HCT116 (cell line): ENCODE measurements around the gene MRM1. TPM values are rescaled to one million over a fixed set of nuclear protein-coding genes. Genes with fewer than 3 reads are reported as not detected.

Experiments used
- ATAC-seq: fragments of 200-7000 bp; cut with Tn5 transposase; 2 replicates; pipeline ENCODE4 v1.9.1; 2020; ENCODE audit warnings: mild to moderate bottlenecking, moderate library complexity
- BruUV-seq: library from RNA; stranded (reverse); fragments of 400-500 nt; replicated peaks from 2 replicates; lab custom pipeline; 2021; lab: Mats Ljungman, UMichigan
- CTCF ChIA-PET: fragments of 300-600 bp; sonication (Branson Sonifier 250); formaldehyde crosslinking; loops from one replicate; lab custom pipeline; 2021; ENCODE audit warnings: antibody characterized with exemption; lab: Charles Lee
- POLR2A ChIA-PET: fragments of 300-600, 350-600 bp; sonication (Branson Sonifier 250); formaldehyde crosslinking; loops from one replicate; lab custom pipeline; 2021; ENCODE audit warnings: antibody characterized with exemption; lab: Charles Lee
- RAD21 ChIA-PET, 2 experiments: fragments of 300-600 bp; sonication (Branson Sonifier 250); formaldehyde crosslinking; loops; one replicate each; lab custom pipeline; 2023; ENCODE audit warnings: low total read pairs in 2 of 2; ENCODE audit not compliant: uncharacterized antibody in 2 of 2, unreplicated experiment in 2 of 2, low non-redundant PET in 1 of 2; lab: Charles Lee
- DNase-seq: peaks from one replicate; pipeline ENCODE4 v3.0.0-alpha.2; 2010; ENCODE audit warnings: low read depth, low spot score
- H2AFZ ChIP-seq: fragments of 200-600 bp; shearing (Covaris generic), sonication (generic); 2 replicates; pipeline ENCODE4 v1.6.1; 2017; ENCODE audit warnings: low read depth, mixed run types, mixed read lengths, antibody characterized with exemption, low read length; ENCODE audit not compliant: poor library complexity, severe bottlenecking
- H3K27ac ChIP-seq: 2 replicates; pipeline ENCODE4 v1.5.1; 2012; ENCODE audit warnings: low read depth, low read length
- H3K27me3 ChIP-seq: fragments of 200-600 bp; sonication (generic); 2 replicates; pipeline ENCODE4 v1.6.1; 2016; ENCODE audit warnings: mixed run types, low read length, mixed read lengths; ENCODE audit not compliant: insufficient read depth
- H3K36me3 ChIP-seq, 2 experiments: fragments of 200-500 bp in 1 of 2; fragments of 200-600 bp in 1 of 2; sonication (Bioruptor generic) in 1 of 2; sonication (generic) in 1 of 2; 2 replicates each; pipeline versions ENCODE4 v1.5.1 to v1.6.1; 2014 to 2016; ENCODE audit warnings: low read length in 2 of 2, inconsistent platforms in 1 of 2, mixed read lengths in 1 of 2, mixed run types in 1 of 2; ENCODE audit not compliant: insufficient read depth in 2 of 2, control insufficient read depth in 1 of 2
- H3K4me1 ChIP-seq, 2 experiments: fragments of 200-600 bp in 1 of 2; sonication (generic) in 1 of 2; 2 replicates each; pipeline versions ENCODE4 v1.5.1 to v1.6.1; 2012 to 2017; ENCODE audit warnings: low read length in 2 of 2, inconsistent platforms in 1 of 2, mild to moderate bottlenecking in 1 of 2, mixed read lengths in 1 of 2, mixed run types in 1 of 2, moderate library complexity in 1 of 2; ENCODE audit not compliant: insufficient read depth in 2 of 2, control insufficient read depth in 1 of 2
- H3K4me2 ChIP-seq: fragments of 200-600 bp; sonication (generic); 2 replicates; pipeline ENCODE4 v1.6.1; 2017; ENCODE audit warnings: mixed run types, low read length, mixed read lengths
- H3K4me3 ChIP-seq, 2 experiments: fragments of 200-600 bp in 1 of 2; sonication (generic) in 1 of 2; replicated peaks in 1 of 2; 2 replicates each; pipeline ENCODE4 v1.5.1; 2011 to 2016; ENCODE audit warnings: low read length in 2 of 2, control low read depth in 1 of 2, low read depth in 1 of 2, mild to moderate bottlenecking in 1 of 2, mixed read lengths in 1 of 2, mixed run types in 1 of 2
- H3K79me2 ChIP-seq: fragments of 200-600 bp; sonication (generic); 2 replicates; pipeline ENCODE4 v1.6.1; 2017; ENCODE audit warnings: mild to moderate bottlenecking, mixed run types, low read length, moderate library complexity, mixed read lengths; ENCODE audit not compliant: insufficient read depth
- H3K9ac ChIP-seq: fragments of 200-600 bp; sonication (generic); 2 replicates; pipeline ENCODE4 v1.6.1; 2016; ENCODE audit warnings: low read length, mixed read lengths
- H3K9me2 ChIP-seq: fragments of 200-600 bp; sonication (generic), shearing (Covaris generic); 2 replicates; pipeline ENCODE4 v1.6.1; 2017; ENCODE audit warnings: mixed run types, mild to moderate bottlenecking, moderate library complexity; ENCODE audit not compliant: insufficient read depth
- H3K9me3 ChIP-seq, 2 experiments: fragments of 200-500 bp in 1 of 2; fragments of 200-600 bp in 1 of 2; sonication (Bioruptor generic) in 1 of 2; sonication (generic) in 1 of 2; 2 replicates each; pipeline ENCODE4 v1.6.1; 2014 to 2017; ENCODE audit warnings: low read length in 2 of 2, mixed read lengths in 2 of 2, inconsistent platforms in 1 of 2, low read depth in 1 of 2, mild to moderate bottlenecking in 1 of 2, mixed run types in 1 of 2, moderate library complexity in 1 of 2; ENCODE audit not compliant: control insufficient read depth in 1 of 2, insufficient read depth in 1 of 2
- H4K20me1 ChIP-seq: fragments of 200-600 bp; sonication (generic), shearing (Covaris generic); 2 replicates; pipeline ENCODE4 v1.6.1; 2017; ENCODE audit warnings: mixed run types, mild to moderate bottlenecking, moderate library complexity; ENCODE audit not compliant: insufficient read depth
- CBX3 ChIP-seq: IDR thresholded peaks from 2 replicates; pipeline ENCODE4 v1.6.1; 2012; ENCODE audit warnings: low read depth
- CEBPB ChIP-seq: IDR thresholded peaks from 2 replicates; pipeline ENCODE4 v1.6.1; 2012; ENCODE audit warnings: low read depth
- EGR1 ChIP-seq: IDR thresholded peaks from 2 replicates; pipeline ENCODE4 v1.6.1; 2012; ENCODE audit warnings: low read depth
- ELF1 ChIP-seq: IDR thresholded peaks from 2 replicates; pipeline ENCODE4 v1.6.1; 2012; ENCODE audit warnings: low read depth, borderline replicate concordance
- EZH2 ChIP-seq: fragments of 200-600 bp; sonication (generic); IDR thresholded peaks from 2 replicates; pipeline ENCODE4 v1.6.1; 2017; ENCODE audit warnings: antibody characterized with exemption, mixed run types
- EZH2phosphoT487 ChIP-seq: fragments of 200-600 bp; IDR thresholded peaks from 2 replicates; pipeline ENCODE4 v1.6.1; 2018; ENCODE audit warnings: antibody characterized with exemption, borderline replicate concordance
- FOSL1 ChIP-seq: IDR thresholded peaks from 2 replicates; pipeline ENCODE4 v1.6.1; 2012; ENCODE audit warnings: low read depth
- JUND ChIP-seq: IDR thresholded peaks from 2 replicates; pipeline ENCODE4 v1.6.1; 2012
- POLR2A ChIP-seq: IDR thresholded peaks from 2 replicates; pipeline ENCODE4 v1.7.0; 2011; ENCODE audit warnings: borderline replicate concordance; ENCODE audit not compliant: insufficient read depth, insufficient read length; ENCODE audit errors: extremely low read depth
- RAD21 ChIP-seq: IDR thresholded peaks from 2 replicates; pipeline ENCODE4 v1.6.1; 2012; ENCODE audit warnings: low read depth, mild to moderate bottlenecking
- SIN3A ChIP-seq: IDR thresholded peaks from 2 replicates; pipeline ENCODE4 v1.6.1; 2012; ENCODE audit warnings: low read depth
- SRF ChIP-seq: IDR thresholded peaks from 2 replicates; pipeline ENCODE4 v1.6.1; 2012; ENCODE audit warnings: low read depth
- TCF7L2 ChIP-seq: IDR thresholded peaks from 2 replicates; pipeline ENCODE4 v1.7.0; 2011; ENCODE audit warnings: borderline replicate concordance, inconsistent platforms; ENCODE audit not compliant: insufficient read depth, insufficient read length; ENCODE audit errors: extremely low read depth
- YY1 ChIP-seq: IDR thresholded peaks from 2 replicates; pipeline ENCODE4 v1.6.1; 2011; ENCODE audit warnings: low read length, low read depth, moderate library complexity, mild to moderate bottlenecking; ENCODE audit not compliant: insufficient replicate concordance; ENCODE audit errors: extremely low read depth
- ZNF274 ChIP-seq: fragments of 200-500 bp; sonication (Bioruptor generic); IDR thresholded peaks from 2 replicates; pipeline ENCODE4 v1.6.1; 2014; ENCODE audit warnings: mild to moderate bottlenecking, low read depth, low read length, inconsistent platforms
- intact Hi-C: fragments of 100-400 bp; cut with micrococcal nuclease; formaldehyde crosslinking; loops from 2 replicates; pipeline ENCODE4 v1.10.0; 2022
- total RNA-seq: library from RNA; stranded (reverse); gene quantifications from one replicate; pipeline ENCODE4 v1.2.1, GENCODE V29; 2021; ENCODE audit not compliant: unreplicated experiment
- TF ChIP-seq, protein P1 (sequence below): IDR thresholded peaks from 2 replicates; pipeline ENCODE4 v1.6.1; 2012
- TF ChIP-seq, protein P2 (sequence below), 3 experiments: fragments of 200-600 bp in 1 of 3; sonication (generic) in 1 of 3; IDR thresholded peaks in 2 of 3; conservative IDR thresholded peaks in 1 of 3; 2 replicates each; pipeline ENCODE4 v1.5.1; 2012 to 2017; ENCODE audit warnings: low read depth in 2 of 3, low read length in 2 of 3, antibody characterized with exemption in 1 of 3, borderline replicate concordance in 1 of 3, control low read depth in 1 of 3, mild to moderate bottlenecking in 1 of 3, mixed read lengths in 1 of 3, mixed run types in 1 of 3, moderate library complexity in 1 of 3; ENCODE audit not compliant: insufficient read depth in 1 of 3
- TF ChIP-seq, protein P3 (sequence below): IDR thresholded peaks from 2 replicates; pipeline ENCODE4 v1.6.1; 2011; ENCODE audit warnings: mild to moderate bottlenecking, low read length, moderate library complexity; ENCODE audit not compliant: insufficient replicate concordance; ENCODE audit errors: extremely low read depth

Gene MRM1
- total RNA-seq, 1 experiment from 2014 or later, result 14.5 TPM

DNA sequence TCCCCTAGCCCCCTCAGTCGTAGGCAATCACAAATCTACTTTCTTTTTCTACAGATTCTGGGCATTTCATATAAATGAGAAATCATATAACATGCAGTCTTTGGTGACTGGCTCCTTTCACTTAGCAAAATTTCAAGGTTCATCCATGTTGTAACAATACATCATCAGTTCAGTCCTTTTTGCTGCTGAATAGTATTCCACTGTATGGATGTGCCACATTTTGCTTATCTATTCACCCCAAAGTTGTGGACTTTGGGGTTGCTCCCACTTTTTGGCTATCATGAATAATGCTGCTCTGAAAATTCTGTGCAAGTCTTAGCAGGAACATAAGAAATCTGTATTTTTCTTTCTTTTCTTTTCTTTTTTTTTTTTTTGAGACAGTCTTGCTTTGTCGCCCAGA lies 39.0 kb downstream of the MRM1 start:
- Histone ChIP-seq H3K4me3 (no peak overlapping the region), H3K36me3 (no peaks in the 10 kb centered on the region), H2AFZ (no peak overlapping the region), H3K79me2 (no peaks in the 10 kb centered on the region), H3K9ac (no peak overlapping the region), H3K9me2 (no peaks in the 10 kb centered on the region), H3K9me3 (no peaks in the 10 kb centered on the region), H4K20me1 (no peaks in the 10 kb centered on the region), H3K4me1 (no peaks in the 10 kb centered on the region), H3K27me3 (no peaks in the 10 kb centered on the region), H3K27ac (no peak overlapping the region), H3K4me2 (no peak overlapping the region)
- TF ChIP-seq CBX3, result no peak
- no peak for TF ChIP-seq EZH2phosphoT487
- TF ChIP-seq, protein P1, sequence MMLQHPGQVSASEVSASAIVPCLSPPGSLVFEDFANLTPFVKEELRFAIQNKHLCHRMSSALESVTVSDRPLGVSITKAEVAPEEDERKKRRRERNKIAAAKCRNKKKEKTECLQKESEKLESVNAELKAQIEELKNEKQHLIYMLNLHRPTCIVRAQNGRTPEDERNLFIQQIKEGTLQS, result no peak
- TF ChIP-seq RAD21, result no peak
- TF ChIP-seq SIN3A, result no peak
- no peak for TF ChIP-seq EZH2
- POLR2A ChIA-PET, result no interaction called here
- RAD21 ChIA-PET, result no interaction called here
- BruUV-seq, result no TSS peak
- no peak for ATAC-seq
- intact Hi-C loops, result no loop called here
- DNase-seq, result no peak
- CTCF ChIA-PET, result no interaction called here

DNA sequence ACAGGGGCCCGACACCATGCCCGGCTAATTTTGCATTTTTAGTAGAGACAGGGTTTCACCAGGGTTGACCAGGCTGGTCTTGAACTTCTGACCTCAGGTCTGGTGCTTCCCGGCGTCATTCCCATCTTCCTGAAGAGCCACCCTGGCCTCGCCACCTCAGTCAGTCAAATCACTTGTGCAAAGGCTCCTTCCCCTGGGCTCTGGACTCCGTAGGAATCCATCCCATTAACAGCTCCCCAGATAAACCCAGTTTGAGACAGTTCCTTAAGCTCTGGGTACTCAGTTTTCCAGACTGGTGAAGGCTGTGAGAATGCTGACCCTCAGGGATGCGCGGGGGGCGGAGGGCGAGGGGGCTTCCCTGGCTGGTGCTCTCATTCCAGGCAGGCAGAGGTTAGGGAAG lies 39.5 kb downstream of the MRM1 start:
- no peak overlapping the region for H3K4me2 ChIP-seq
- H3K27me3 ChIP-seq, result no peaks in the 10 kb centered on the region
- H3K4me1 ChIP-seq, result no peaks in the 10 kb centered on the region
- no peaks in the 10 kb centered on the region for H3K9me2 ChIP-seq
- H3K79me2 ChIP-seq, result no peaks in the 10 kb centered on the region
- ChIA-PET CTCF (no interaction called here), POLR2A (no interaction called here), RAD21 (no interaction called here)
- H3K9me3 ChIP-seq, result no peaks in the 10 kb centered on the region
- H3K36me3 ChIP-seq, result no peaks in the 10 kb centered on the region
- intact Hi-C loops, result no loop called here
- ATAC-seq, result no peak
- no peak overlapping the region for H3K4me3 ChIP-seq
- DNase-seq, result no peak
- no peak overlapping the region for H3K27ac ChIP-seq
- no peak overlapping the region for H3K9ac ChIP-seq
- BruUV-seq, result no TSS peak
- H2AFZ ChIP-seq, result no peak overlapping the region
- no peaks in the 10 kb centered on the region for H4K20me1 ChIP-seq
- TF ChIP-seq POLR2A (no peak), CEBPB (no peak), YY1 (no peak), ZNF274 (no peak), CBX3 (no peak), SRF (no peak), TCF7L2 (no peak), ELF1 (no peak), JUND (no peak), EGR1 (no peak), EZH2 (no peak), FOSL1 (no peak)
- TF ChIP-seq, protein P2, sequence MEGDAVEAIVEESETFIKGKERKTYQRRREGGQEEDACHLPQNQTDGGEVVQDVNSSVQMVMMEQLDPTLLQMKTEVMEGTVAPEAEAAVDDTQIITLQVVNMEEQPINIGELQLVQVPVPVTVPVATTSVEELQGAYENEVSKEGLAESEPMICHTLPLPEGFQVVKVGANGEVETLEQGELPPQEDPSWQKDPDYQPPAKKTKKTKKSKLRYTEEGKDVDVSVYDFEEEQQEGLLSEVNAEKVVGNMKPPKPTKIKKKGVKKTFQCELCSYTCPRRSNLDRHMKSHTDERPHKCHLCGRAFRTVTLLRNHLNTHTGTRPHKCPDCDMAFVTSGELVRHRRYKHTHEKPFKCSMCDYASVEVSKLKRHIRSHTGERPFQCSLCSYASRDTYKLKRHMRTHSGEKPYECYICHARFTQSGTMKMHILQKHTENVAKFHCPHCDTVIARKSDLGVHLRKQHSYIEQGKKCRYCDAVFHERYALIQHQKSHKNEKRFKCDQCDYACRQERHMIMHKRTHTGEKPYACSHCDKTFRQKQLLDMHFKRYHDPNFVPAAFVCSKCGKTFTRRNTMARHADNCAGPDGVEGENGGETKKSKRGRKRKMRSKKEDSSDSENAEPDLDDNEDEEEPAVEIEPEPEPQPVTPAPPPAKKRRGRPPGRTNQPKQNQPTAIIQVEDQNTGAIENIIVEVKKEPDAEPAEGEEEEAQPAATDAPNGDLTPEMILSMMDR (IDR thresholded peaks at IDR 0.05 in 2 of 3, conservative IDR thresholded peaks at IDR 0.05 in 1 of 3; ENCODE audit: borderline replicate concordance in 1 of 3, insufficient read depth in 1 of 3, low read depth in 2 of 3, low read length in 2 of 3), result no peak
- TF ChIP-seq, protein P3, sequence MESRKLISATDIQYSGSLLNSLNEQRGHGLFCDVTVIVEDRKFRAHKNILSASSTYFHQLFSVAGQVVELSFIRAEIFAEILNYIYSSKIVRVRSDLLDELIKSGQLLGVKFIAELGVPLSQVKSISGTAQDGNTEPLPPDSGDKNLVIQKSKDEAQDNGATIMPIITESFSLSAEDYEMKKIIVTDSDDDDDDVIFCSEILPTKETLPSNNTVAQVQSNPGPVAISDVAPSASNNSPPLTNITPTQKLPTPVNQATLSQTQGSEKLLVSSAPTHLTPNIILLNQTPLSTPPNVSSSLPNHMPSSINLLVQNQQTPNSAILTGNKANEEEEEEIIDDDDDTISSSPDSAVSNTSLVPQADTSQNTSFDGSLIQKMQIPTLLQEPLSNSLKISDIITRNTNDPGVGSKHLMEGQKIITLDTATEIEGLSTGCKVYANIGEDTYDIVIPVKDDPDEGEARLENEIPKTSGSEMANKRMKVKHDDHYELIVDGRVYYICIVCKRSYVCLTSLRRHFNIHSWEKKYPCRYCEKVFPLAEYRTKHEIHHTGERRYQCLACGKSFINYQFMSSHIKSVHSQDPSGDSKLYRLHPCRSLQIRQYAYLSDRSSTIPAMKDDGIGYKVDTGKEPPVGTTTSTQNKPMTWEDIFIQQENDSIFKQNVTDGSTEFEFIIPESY, result no peak
- TF ChIP-seq, protein P1, result no peak
